Stimulated activated CD8-positive, alpha-beta memory T cell treated with anti-CD3 and anti-CD28 coated beads, Interleukin-2, amount 100 ng/mL, for 1 hour (primary cell): ENCODE results near the gene SSTR3.
A peak's percentile ranks its signal among the peaks of the same experiment; 100 is the strongest.
"Not testable (repeated sequence)": the region's sequence is repeated elsewhere in the genome, so short reads cannot be mapped to it uniquely, and the experiment has no call there.

Source experiments
- DNase-seq, 2 donors: peaks; one replicate each; pipeline ENCODE4 v3.0.0-alpha.2; 2020; ENCODE audit warnings: low read depth in 2 of 2

The SSTR3 gene

DNA sequence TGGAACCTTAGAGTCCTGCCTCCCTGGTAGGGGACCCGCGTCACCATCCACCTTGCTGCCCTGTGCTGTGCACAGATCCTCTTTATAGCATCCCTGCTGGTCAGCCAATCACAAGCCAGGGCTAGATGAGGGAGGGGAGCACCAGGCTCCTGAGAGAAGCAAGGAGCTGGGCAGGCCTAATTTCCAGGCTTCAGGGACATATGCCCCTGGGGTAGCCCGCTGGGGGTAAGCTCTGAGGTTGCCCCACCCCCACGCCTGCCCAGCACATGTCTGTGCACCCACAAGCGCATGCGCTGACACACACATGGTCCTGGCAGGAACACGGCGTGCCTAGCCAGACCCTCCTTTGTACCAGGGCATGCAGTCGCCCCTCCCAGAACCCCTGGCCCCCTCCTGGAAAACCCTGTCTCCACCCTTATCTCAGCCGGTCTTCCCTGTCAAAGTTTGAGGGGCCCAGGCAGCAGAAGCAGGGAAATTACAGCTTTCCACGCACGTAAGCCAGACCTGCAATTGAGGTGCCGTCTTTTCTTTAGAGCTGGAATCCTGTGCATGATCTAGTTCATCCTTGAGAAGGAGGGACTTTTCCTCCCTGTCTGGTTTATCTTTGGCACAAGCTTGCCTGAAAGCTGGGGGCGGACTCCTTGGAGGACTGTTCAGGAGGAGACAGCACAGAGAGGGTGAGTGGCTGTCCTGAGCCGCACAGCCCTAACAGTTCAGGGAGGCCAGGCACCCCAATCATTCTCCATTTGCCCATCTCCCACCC is 2.1 kb downstream of the SSTR3 start:
- DNase-seq, result no peak

DNA sequence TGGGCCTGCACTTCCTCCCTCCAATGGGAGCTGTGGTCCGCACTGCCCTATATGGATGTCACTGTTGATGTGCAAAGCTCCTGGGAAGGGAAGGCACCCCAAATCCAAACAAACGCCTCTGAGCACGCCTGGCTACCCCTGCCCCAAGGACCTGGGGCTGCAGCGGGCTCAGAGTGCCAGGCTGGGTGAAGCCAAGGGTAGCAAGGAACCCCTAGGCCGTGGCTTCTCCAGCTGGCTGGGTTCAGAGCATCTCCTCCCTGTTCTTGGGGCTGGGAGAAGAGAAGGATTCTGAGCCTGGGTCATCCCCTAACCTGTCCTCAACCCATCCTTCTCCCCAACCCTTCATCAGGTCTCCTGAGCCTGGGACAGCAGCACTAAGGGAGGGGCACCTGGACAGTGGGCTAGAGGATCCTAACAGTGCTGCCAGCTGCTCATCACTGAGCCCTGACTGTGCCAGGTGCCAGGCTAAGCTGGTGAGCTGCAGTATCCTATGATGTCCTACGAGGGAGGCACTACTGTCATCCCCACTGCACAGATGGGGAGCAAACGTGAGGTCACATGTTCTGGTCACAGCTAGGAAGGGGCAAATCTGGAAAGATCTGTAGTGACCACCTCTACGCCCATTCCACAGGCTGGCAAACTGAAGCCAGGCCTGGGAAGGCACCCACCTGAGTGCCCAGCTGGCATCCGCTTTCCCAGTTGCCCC is 3.0 kb downstream of the SSTR3 start:
- DNase-seq, result no peak

DNA sequence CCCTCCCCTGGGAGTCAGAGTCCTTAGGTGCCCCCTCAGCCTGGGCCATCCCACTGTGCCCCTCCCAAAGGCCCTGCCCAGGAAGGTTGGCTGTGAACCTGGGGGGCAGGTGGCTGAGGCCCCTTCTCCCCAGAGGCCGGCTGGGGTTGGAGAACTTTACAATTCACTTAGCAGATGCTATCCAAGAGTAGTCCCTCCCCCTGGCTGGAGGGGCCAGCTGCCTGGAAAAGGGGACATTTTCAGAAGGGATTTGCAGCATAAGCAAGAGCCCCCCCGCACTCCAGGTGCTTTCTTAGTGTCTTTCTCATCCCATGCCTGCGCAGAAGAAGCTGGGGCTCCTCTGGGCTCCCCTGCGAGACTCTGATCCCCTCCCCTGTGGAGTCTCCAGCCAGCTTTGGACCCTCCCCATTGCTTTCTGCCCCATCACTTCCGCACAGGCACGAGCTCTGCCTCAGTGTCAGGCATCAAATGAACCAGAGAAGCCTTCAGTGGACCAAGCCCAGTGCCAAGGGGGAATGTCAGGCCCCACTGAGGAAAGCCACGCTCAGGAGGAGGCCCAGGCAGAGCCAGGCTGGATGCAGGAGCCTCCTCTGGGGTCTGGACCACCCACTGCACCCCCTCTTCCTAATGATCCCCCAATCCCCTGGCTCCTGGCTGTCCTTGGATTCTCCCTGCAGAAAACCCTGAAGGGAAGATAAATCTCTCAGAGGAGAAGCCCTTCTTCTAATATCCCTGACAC is 3.7 kb downstream of the SSTR3 start:
- DNase-seq, result no peak

DNA sequence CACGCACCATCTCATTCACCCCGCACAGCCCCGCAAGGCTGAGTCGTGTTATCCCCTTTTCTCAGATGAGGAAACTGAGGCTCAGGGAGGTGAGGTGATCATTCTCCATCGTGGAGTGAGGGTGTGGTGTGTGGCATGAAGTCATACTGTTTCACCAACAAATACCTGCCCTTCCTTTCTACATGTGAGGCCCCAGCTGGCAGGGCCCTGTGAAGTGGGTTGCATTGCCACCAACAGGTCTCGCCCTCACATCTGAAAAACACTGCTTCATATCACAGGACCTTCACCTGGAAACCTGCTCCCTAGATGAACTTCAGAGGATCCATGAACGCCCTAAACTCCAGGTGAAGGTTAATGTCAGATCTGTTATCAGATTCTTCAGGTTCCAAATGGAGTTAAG is 4.3 kb downstream of the SSTR3 start:
- DNase-seq, result no peak

GRCh38 chr22:37206841-37207821 is 5.1 kb downstream of the SSTR3 start:
- DNase-seq, result no peak

DNA sequence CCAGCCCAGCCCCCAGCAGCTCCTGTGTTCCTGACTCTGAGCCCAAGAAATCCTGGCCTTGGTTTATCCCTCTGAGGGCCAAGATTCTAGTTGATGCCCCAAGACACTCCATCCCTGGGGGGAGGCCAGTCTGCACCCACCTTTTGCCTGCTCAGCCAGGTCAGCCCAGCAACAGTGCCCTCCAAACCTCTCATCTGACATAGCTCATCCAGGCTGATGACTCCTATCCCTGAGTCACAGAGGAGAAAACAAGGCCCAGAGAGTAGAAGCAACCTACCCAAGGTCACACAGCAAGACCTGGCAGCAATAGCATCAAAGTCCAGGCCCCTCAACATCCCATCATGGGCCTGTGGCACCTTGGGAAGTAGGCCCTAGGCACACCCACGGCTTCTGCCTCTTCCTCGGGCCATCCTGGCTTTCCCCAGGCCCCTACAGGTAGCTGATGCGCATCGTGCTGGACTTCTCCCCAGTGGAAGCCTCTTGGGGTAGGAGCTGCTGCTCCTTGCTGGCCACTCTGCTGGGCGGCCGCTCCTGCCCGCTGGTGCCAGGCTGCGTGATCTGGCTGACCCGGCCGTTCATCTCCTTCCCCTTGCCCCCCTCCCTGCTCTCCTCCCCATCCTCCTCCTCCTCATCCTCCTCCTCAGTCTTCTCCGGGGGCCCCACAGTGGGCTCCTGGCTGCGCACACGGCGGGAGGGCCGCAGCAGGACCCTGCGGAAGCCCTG is 6.0 kb downstream of the SSTR3 start:
- no peak for DNase-seq

- no peak for DNase-seq
Measured at GRCh38 chr22:37205046-37205445, 7.2 kb downstream of the SSTR3 start.

- no peak for DNase-seq
Measured at GRCh38 chr22:37204045-37204655, 8.1 kb downstream of the SSTR3 start.

- DNase-seq, result no peak
Measured at GRCh38 chr22:37203354-37204044, 8.8 kb downstream of the SSTR3 start.

DNA sequence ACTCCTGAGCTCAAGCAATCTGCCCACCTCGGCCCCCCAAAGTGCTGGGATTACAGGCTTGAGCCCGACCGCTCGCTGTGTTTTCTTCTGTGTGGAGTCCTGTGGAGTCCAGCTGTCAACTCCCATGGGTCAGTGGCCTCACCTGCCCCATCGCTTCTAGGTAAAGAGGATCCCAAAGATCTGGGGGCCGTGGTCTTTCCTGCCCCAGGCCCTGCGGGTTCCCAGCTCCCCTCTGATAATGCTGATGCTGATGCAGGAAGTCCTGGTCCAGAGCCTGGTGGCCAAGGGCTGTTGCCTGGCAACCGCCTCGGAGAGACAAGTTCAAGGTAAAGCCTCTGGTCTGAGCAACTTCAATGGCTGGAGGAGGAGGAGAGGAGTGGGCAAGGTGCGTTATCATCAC is 9.6 kb downstream of the SSTR3 start:
- no peak for DNase-seq

DNA sequence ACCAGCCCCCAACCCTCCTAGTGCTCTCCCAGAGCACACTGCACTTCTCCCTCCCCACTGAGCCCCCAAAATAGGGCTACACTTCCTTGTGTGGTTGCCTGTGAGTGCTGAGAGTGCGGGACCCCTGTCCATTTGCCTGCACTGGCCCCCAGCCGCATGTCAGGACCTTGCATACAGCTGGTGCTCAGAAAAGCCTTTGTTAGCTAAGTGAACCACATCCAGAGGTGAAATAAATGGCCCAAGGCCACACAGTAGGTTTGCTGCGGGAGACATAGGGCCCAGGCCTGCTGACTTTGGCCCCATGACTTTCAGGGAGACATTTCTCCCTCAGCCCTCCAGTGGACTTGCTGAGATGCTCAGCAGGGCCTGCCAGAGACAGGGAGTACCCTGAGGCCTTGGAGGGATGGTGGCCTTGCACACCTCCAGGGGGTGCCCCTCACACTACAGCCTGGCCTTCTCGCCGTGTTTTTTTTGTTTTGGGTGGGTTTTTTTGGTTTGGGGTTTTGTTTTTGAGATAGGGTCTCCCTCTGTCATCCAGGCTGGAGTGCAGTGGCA is 10.2 kb downstream of the SSTR3 start:
- no peak for DNase-seq

- DNase-seq, result not testable (repeated sequence)
Measured at GRCh38 chr22:37201443-37201820, 10.8 kb downstream of the SSTR3 start.

DNA sequence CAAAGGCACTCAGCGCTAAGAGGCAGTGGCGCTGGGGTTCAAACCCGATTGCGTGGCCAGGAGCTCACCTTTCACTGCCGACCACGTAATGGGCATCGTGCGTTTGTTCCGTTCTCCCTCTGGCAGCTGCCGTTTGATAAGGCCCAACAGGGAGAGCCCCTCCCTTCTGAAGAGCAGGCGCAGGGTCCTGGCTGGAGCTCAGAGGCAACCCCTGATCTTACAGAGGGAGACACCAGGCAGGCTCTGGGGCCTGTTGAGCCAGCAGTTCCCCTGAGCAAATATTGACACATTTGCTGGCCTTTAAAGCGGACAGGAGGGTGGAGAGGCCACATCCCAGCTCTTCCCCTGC is 12.5 kb downstream of the SSTR3 start:
- no peak for DNase-seq

- DNase-seq, result peak; percentile 98
Measured at GRCh38 chr22:37199103-37199759, 13.0 kb downstream of the SSTR3 start.

DNA sequence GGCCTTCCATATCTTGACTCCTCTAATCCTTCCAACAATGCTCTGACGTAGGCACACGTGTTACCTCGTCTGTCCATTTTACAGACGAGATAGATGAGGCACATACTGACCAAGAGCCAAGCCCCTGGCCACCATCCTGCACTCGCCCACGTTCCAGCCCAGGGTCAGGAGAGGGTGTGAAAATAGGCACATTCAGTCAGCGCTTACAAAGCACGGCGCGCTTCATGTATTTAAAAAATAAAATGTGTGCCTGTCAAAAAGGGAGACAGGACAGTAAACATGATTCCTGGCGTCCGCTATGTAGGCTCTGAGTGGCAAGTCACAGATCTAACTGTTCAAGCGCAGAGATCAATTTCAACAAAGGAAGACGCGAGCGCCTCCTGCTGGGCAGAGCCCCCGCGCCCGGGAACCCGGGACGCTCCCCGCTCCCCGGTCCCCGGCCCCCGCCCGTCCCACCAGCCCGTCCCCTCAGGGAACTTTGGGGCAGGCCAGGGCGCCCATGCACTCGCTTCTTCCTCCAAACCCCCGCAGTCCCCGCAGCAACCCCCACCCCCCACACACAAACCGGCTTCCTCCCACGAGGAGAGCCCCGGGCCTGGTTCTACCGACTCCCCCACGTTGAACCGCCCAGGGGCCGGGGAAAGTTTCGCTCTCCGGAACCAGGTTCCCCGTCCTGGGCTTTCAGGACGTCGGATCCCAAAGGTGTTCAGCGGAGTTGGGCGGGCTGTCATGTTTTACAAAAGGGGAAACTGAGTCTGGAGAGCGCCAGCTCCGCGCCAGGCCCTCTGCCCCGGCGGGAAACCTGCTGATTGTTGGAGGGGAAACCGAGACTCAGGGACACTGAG is 13.8 kb downstream of the SSTR3 start:
- DNase-seq, result peak; percentile 84 to 88

DNA sequence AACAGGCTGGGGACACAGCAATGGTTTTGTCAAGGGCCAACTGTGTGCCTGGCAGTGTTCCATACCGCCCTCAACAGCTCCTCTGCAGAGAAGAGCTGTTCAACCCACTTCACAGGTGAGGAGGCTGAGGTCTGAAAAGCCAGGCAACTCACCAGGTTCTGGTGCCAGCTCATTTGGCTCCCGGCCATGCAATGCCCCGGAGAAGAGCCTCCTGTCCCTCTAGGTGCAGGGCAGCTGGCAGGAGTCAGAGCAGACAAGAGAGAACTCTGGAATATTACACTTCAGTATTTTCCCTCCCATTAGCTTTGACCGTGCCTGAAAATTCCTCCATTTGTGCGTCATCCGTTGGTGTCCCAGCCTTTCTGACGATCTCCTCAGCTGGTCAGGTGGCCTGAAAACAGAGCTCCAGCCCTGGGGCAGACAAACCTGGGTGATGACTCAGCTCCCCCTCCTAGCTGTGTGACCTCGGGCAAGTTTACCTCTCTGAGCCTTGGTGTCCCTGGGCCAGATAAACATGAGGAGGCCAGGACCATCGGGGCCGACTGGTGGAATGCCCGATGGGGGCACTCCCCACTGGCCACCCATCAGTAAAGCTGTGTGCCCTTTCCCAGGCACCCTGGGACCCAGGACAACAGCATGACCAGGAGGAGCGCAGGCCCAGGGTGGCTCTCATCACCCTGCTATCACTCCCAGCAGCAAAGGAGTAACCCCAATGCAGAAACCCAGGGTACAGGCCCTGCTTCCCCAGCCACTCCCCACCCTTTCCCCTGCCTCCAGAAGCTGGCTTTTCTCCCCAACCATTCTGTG is 14.6 kb downstream of the SSTR3 start:
- no peak for DNase-seq
